ENCODE results near the gene MARK2.
A peak's percentile ranks its signal among the peaks of the same experiment; 100 is the strongest.

The MARK2 gene

GRCh38 chr11:63838150-63838677 is 696 bp upstream of the MARK2 start:
- no peak for ATAC-seq (replicated peaks)
- peak overlapping the region; percentile 94 for H3K27ac Mint-ChIP-seq
- H3K4me1 Mint-ChIP-seq = peaks cover 42 to 60% of the 10 kb centered on the region in 2 donors
- H3K9me3 Mint-ChIP-seq = no peaks in the 10 kb centered on the region
- DNase-seq = no peak
- peaks cover 24 to 36% of the 10 kb centered on the region in 2 donors for H3K36me3 Mint-ChIP-seq
- H3K27me3 Mint-ChIP-seq = no peaks in the 10 kb centered on the region
- H3K4me3 Mint-ChIP-seq = peak overlapping the region; percentile 88 to 91

- peaks cover 27 to 44% of the 10 kb centered on the region in 2 donors for H3K36me3 Mint-ChIP-seq
- ATAC-seq (replicated peaks) = peak; percentile 4 to 13
- DNase-seq = peak; percentile 37
Measured at GRCh38 chr11:63839508-63840355, 822 bp downstream of the MARK2 start.

GRCh38 chr11:63840356-63841060 is 1.6 kb downstream of the MARK2 start:
- Mint-ChIP-seq H3K27ac (peak overlapping the region; percentile 94), H3K9me3 (no peaks in the 10 kb centered on the region), H3K27me3 (no peaks in the 10 kb centered on the region), H3K4me3 (peak overlapping the region; percentile 95 to 98), H3K4me1 (peaks cover 46 to 81% of the 10 kb centered on the region in 2 donors), H3K36me3 (peaks cover 29 to 38% of the 10 kb centered on the region in 2 donors)
- no peak for DNase-seq
- ATAC-seq (replicated peaks) = no peak

More at GRCh38 chr11:63839508-63840355, 822 bp downstream of the MARK2 start:
- peak overlapping the region; percentile 95 to 98 for H3K4me3 Mint-ChIP-seq
- peaks cover 47 to 73% of the 10 kb centered on the region in 2 donors for H3K4me1 Mint-ChIP-seq
- H3K27ac Mint-ChIP-seq = peak overlapping the region; percentile 94
- H3K9me3 Mint-ChIP-seq = no peaks in the 10 kb centered on the region
- no peaks in the 10 kb centered on the region for H3K27me3 Mint-ChIP-seq

- H3K4me1 Mint-ChIP-seq = peaks cover 45 to 83% of the 10 kb centered on the region in 2 donors
- no peak for ATAC-seq (replicated peaks)
- H3K27ac Mint-ChIP-seq = peak overlapping the region; percentile 10
Measured at GRCh38 chr11:63841554-63841953, 2.6 kb downstream of the MARK2 start.

GRCh38 chr11:63843041-63843440 is 4.1 kb downstream of the MARK2 start:
- Mint-ChIP-seq H3K4me3 (no peak overlapping the region), H3K4me1 (peaks cover 39 to 81% of the 10 kb centered on the region in 2 donors), H3K36me3 (peaks cover 23 to 50% of the 10 kb centered on the region in 2 donors), H3K27ac (peak overlapping the region; percentile 47), H3K27me3 (no peaks in the 10 kb centered on the region), H3K9me3 (no peaks in the 10 kb centered on the region)
- ATAC-seq (replicated peaks) = no peak
- no peak for DNase-seq

More at GRCh38 chr11:63841554-63841953, 2.6 kb downstream of the MARK2 start:
- H3K27me3 Mint-ChIP-seq = no peaks in the 10 kb centered on the region
- DNase-seq = no peak
- no peaks in the 10 kb centered on the region for H3K9me3 Mint-ChIP-seq
- H3K4me3 Mint-ChIP-seq = peak overlapping the region; percentile 95 to 98
- peaks cover 30 to 43% of the 10 kb centered on the region in 2 donors for H3K36me3 Mint-ChIP-seq

GRCh38 chr11:63844836-63845235 is 5.9 kb downstream of the MARK2 start:
- DNase-seq (no peak), ATAC-seq (replicated peaks) (no peak)
- Mint-ChIP-seq H3K4me3 (no peak overlapping the region), H3K4me1 (peaks cover 41 to 89% of the 10 kb centered on the region in 2 donors), H3K27ac (peak overlapping the region; percentile 14), H3K36me3 (peaks cover 20 to 47% of the 10 kb centered on the region in 2 donors), H3K9me3 (no peaks in the 10 kb centered on the region), H3K27me3 (no peaks in the 10 kb centered on the region)

GRCh38 chr11:63845303-63845702 is 6.4 kb downstream of the MARK2 start:
- ATAC-seq (replicated peaks) (no peak), DNase-seq (no peak)
- Mint-ChIP-seq H3K4me3 (no peak overlapping the region), H3K36me3 (peaks cover 15 to 43% of the 10 kb centered on the region in 2 donors), H3K4me1 (peaks cover 41 to 88% of the 10 kb centered on the region in 2 donors), H3K9me3 (no peaks in the 10 kb centered on the region), H3K27me3 (no peaks in the 10 kb centered on the region), H3K27ac (peak overlapping the region; percentile 37)

GRCh38 chr11:63845911-63846310 is 7.0 kb downstream of the MARK2 start:
- H3K27me3 Mint-ChIP-seq = no peaks in the 10 kb centered on the region
- peaks cover 41 to 88% of the 10 kb centered on the region in 2 donors for H3K4me1 Mint-ChIP-seq
- no peak for ATAC-seq (replicated peaks)
- no peak for DNase-seq
- peaks cover 13 to 43% of the 10 kb centered on the region in 2 donors for H3K36me3 Mint-ChIP-seq
- no peaks in the 10 kb centered on the region for H3K9me3 Mint-ChIP-seq
- peak overlapping the region; percentile 37 for H3K27ac Mint-ChIP-seq
- H3K4me3 Mint-ChIP-seq = no peak overlapping the region

GRCh38 chr11:63846897-63847296 is 8.0 kb downstream of the MARK2 start:
- DNase-seq = no peak
- Mint-ChIP-seq H3K36me3 (peaks cover 19 to 49% of the 10 kb centered on the region in 2 donors), H3K4me3 (no peak overlapping the region), H3K9me3 (no peaks in the 10 kb centered on the region), H3K27ac (no peak overlapping the region), H3K4me1 (peaks cover 38 to 88% of the 10 kb centered on the region in 2 donors), H3K27me3 (no peaks in the 10 kb centered on the region)
- no peak for ATAC-seq (replicated peaks)

- ATAC-seq (replicated peaks) = no peak
- Mint-ChIP-seq H3K4me3 (no peak overlapping the region), H3K36me3 (peaks cover 19 to 49% of the 10 kb centered on the region in 2 donors), H3K27ac (peak overlapping the region; percentile 20), H3K27me3 (no peaks in the 10 kb centered on the region), H3K4me1 (peaks cover 37 to 84% of the 10 kb centered on the region in 2 donors), H3K9me3 (no peaks in the 10 kb centered on the region)
- no peak for DNase-seq
Measured at GRCh38 chr11:63847363-63847762, 8.5 kb downstream of the MARK2 start.

- Mint-ChIP-seq H3K27me3 (no peaks in the 10 kb centered on the region), H3K36me3 (peaks cover 26 to 39% of the 10 kb centered on the region in 2 donors), H3K9me3 (no peaks in the 10 kb centered on the region), H3K4me3 (no peak overlapping the region), H3K4me1 (peaks cover 32 to 62% of the 10 kb centered on the region in 2 donors), H3K27ac (no peak overlapping the region)
- ATAC-seq (replicated peaks) = no peak
- DNase-seq = no peak
Measured at GRCh38 chr11:63849691-63850090, 10.8 kb downstream of the MARK2 start.

GRCh38 chr11:63850920-63851319 is 12.0 kb downstream of the MARK2 start:
- peak overlapping the region; percentile 55 to 75 for H3K4me3 Mint-ChIP-seq
- H3K36me3 Mint-ChIP-seq = peaks cover 28 to 40% of the 10 kb centered on the region in 2 donors

GRCh38 chr11:63851364-63851763 is 12.5 kb downstream of the MARK2 start:
- Mint-ChIP-seq H3K27ac (peak overlapping the region; percentile 90), H3K4me1 (peaks cover 29 to 56% of the 10 kb centered on the region in 2 donors), H3K9me3 (no peaks in the 10 kb centered on the region), H3K27me3 (no peaks in the 10 kb centered on the region), H3K4me3 (peak overlapping the region; percentile 55 to 75), H3K36me3 (peaks cover 28 to 38% of the 10 kb centered on the region in 2 donors)
- no peak for ATAC-seq (replicated peaks)
- DNase-seq = no peak

More at GRCh38 chr11:63850920-63851319, 12.0 kb downstream of the MARK2 start:
- Mint-ChIP-seq H3K4me1 (peaks cover 29 to 59% of the 10 kb centered on the region in 2 donors), H3K27ac (peak overlapping the region; percentile 90), H3K9me3 (no peaks in the 10 kb centered on the region), H3K27me3 (no peaks in the 10 kb centered on the region)
- ATAC-seq (replicated peaks) (no peak), DNase-seq (no peak)

- H3K4me1 Mint-ChIP-seq = peaks cover 24 to 48% of the 10 kb centered on the region in 2 donors
- no peak for DNase-seq
- ATAC-seq (replicated peaks) = no peak
- peaks cover 31 to 32% of the 10 kb centered on the region in 2 donors for H3K36me3 Mint-ChIP-seq
- H3K27me3 Mint-ChIP-seq = no peaks in the 10 kb centered on the region
- no peak overlapping the region for H3K4me3 Mint-ChIP-seq
- H3K9me3 Mint-ChIP-seq = no peaks in the 10 kb centered on the region
- no peak overlapping the region for H3K27ac Mint-ChIP-seq
Measured at GRCh38 chr11:63853476-63853875, 14.6 kb downstream of the MARK2 start.

Measured in stimulated activated naive B cell treated with anti-CD40 and anti-IgM and Interleukin-4, amounts not matched to agents 10 μg/mL and 1 μg/mL and 100 μg/mL, for 72 hours (primary cell).